ENCODE measurements around the gene USP10.

USP10 gene

DNA sequence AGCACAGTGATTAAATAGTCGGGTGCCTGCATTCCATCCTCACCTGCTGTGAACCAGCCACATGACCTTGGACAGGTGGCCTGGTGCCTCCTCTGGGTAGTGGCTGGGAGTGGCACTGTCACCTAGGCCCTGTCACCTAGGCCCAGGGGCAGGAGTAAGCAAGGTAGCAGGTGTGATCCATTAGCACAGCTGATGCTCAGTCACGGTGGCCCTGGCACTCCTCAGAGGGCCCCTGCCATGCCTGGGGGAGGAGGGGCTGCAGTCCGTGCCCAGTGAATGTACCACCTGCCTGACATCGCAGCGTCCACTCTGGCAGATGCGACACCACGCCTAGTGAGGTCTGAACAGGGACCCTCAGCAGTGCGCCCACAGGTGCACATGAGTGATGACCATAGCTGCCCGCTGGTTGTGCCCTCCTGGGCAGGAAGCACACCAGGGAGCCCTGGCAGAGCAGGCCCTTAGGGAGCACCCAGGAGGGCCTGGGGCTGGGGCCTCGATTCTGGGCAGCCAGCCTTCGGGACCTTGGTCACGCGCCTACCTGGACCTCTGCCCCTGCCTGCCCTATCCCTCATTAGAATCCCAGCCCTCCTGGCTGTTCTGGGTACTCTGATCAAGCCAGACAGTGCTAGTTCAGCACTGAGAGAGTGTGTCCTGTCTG, 86.9 kb downstream of the USP10 start:
- TF ChIP-seq, protein P1, sequence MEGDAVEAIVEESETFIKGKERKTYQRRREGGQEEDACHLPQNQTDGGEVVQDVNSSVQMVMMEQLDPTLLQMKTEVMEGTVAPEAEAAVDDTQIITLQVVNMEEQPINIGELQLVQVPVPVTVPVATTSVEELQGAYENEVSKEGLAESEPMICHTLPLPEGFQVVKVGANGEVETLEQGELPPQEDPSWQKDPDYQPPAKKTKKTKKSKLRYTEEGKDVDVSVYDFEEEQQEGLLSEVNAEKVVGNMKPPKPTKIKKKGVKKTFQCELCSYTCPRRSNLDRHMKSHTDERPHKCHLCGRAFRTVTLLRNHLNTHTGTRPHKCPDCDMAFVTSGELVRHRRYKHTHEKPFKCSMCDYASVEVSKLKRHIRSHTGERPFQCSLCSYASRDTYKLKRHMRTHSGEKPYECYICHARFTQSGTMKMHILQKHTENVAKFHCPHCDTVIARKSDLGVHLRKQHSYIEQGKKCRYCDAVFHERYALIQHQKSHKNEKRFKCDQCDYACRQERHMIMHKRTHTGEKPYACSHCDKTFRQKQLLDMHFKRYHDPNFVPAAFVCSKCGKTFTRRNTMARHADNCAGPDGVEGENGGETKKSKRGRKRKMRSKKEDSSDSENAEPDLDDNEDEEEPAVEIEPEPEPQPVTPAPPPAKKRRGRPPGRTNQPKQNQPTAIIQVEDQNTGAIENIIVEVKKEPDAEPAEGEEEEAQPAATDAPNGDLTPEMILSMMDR (IDR thresholded peaks at IDR 0.05; ENCODE audit: low read depth, low read length): no peak
- DNase-seq (ENCODE audit: low read depth in 2 of 2): no peak
- no peak overlapping the region for H3K4me3 ChIP-seq (replicated peaks in 1 of 2; ENCODE audit: low read depth in 2 of 2, low read length in 2 of 2)

DNA sequence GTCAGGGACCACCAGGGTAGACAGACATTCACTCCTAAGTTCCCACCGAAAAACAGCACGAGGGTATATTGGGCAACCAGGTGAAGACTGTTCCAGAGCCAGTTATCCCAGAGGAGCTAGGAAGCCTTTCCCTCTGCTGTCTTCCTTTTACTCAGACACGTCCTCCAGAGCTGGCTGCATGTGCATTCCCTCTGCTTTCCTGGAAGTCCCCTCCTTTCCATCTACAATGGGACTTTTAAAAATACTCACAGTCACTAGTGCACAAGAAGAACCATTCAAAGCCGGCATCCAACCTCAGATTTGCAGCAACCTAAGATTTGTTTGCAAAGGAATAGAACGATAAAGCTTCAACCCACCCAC, 87.4 kb downstream of the USP10 start:
- TF ChIP-seq, protein P1 (IDR thresholded peaks at IDR 0.05; ENCODE audit: low read depth, low read length): no peak
- no peak overlapping the region for H3K4me3 ChIP-seq (replicated peaks in 1 of 2; ENCODE audit: low read depth in 2 of 2, low read length in 2 of 2)
- no peak for DNase-seq (ENCODE audit: low read depth in 2 of 2)

DNA sequence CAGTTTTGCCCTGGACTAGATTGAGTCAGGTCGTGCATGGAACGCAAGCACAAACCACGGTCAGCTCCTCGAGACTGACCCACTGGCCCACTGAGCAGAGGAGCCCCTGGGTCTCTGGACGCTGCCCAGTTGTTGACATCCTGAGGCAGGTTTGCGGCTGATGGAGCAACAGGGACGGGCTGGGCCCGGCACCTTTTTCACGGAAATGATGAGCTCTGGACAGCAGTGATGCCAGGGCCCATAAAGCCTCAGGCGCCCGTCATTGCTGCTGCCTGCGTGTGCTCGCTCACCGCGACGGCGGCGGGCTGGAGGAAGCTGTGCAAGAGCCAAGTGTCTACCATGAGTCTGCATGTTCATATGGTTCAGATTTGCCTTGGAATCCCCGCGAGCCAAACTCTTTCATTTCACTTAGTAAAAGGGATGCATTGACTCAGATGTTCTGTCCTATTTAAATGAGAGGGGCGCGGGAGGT, 89.2 kb downstream of the USP10 start:
- TF ChIP-seq, protein P1 (IDR thresholded peaks at IDR 0.05; ENCODE audit: low read depth, low read length): no peak
- no peak for DNase-seq (ENCODE audit: low read depth in 2 of 2)
- no peak overlapping the region for H3K4me3 ChIP-seq (replicated peaks in 1 of 2; ENCODE audit: low read depth in 2 of 2, low read length in 2 of 2)

DNA sequence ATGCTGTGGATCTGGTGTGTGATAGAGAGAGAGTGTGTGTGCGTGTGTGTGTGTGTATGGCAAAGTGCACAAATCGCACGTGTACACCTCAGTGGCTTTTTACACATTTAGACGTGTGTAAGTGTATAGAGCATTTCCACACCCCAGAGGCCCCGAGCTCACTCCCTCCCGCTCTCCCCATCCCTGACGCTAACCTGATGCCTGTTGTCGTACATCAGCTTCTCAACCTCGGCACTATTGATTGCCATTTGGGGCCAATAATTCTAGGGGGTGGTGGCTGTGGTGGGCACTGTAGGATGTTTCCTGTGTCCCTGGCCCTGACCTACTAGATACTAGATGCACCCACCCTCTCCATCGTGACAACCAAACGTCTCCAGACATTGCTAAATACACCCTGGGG, 89.6 kb downstream of the USP10 start:
- H3K4me3 ChIP-seq (replicated peaks in 1 of 2; ENCODE audit: low read depth in 2 of 2, low read length in 2 of 2): no peak overlapping the region
- TF ChIP-seq, protein P1 (IDR thresholded peaks at IDR 0.05; ENCODE audit: low read depth, low read length): no peak
- DNase-seq (ENCODE audit: low read depth in 2 of 2): no peak

DNA sequence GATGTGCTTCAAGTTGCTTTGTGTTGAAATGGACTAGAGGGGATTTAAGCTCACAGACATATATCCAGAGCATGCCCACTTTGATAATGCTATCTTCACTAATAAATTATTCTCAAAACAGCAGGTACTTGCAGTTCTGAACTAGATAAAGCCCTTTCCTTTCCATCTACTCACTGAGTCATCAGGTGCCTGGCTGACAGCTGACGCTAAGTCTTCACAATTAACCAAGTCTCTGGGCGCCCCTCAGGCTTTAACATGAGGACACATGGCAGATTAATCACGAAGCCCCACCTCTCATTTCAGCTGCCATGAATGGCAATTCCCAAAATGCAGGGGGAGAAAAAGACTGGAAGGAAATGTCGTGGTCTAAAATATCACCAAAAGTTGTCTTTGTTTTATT, 90.5 kb downstream of the USP10 start:
- H3K4me3 ChIP-seq (replicated peaks in 1 of 2; ENCODE audit: low read depth in 2 of 2, low read length in 2 of 2): no peak overlapping the region
- DNase-seq (ENCODE audit: low read depth in 2 of 2): no peak
- TF ChIP-seq, protein P1 (IDR thresholded peaks at IDR 0.05; ENCODE audit: low read depth, low read length): no peak

DNA sequence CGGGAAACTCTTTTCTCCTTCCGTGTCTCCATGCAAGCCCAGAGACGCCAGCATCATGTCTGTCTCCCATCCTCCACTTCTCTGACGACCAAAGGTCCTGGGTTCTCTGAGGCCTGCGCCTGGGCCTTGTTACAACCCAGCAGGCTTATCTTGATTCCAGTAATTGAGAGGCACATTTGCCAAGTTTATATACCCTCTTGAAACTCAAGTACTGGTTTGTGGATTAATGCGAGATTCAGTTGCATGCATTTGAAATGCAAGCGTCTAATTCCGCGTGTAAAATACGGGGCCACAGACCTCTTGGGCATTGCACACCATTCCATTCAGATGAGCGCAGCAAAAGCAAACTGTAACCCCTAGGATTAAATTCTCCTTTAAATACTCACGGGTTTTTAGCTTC, 91.3 kb downstream of the USP10 start:
- H3K4me3 ChIP-seq (replicated peaks in 1 of 2; ENCODE audit: low read depth in 2 of 2, low read length in 2 of 2): no peak overlapping the region
- DNase-seq (ENCODE audit: low read depth in 2 of 2): peak in 1 of 2 donors; percentile 19
- TF ChIP-seq, protein P1 (IDR thresholded peaks at IDR 0.05; ENCODE audit: low read depth, low read length): no peak

DNA sequence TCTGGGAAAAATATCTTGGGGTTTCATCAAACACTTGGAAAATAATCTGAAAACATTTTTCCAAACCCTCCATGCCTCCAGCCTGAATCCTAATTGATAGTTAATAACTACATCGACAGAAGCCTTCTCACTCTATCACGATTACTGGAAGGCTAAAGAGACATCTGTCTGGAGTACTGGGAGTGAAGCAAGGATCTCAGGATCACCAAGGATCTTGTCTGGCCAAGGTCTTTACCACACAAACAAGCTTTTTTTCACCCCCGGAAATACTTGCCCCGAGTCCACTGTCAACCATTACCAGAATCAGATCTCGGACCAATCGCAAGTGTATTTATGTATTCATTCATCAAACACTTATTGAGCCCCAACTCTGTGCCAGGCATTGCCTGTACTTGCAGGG, 91.7 kb downstream of the USP10 start:
- no peak overlapping the region for H3K4me3 ChIP-seq (replicated peaks in 1 of 2; ENCODE audit: low read depth in 2 of 2, low read length in 2 of 2)
- DNase-seq (ENCODE audit: low read depth in 2 of 2): no peak
- TF ChIP-seq, protein P1 (IDR thresholded peaks at IDR 0.05; ENCODE audit: low read depth, low read length): no peak

Measured in cardiac fibroblast (primary cell).